Aorta (tissue), 5 donors: ENCODE results near the gene ALK. TPM values are rescaled to one million over a fixed set of nuclear protein-coding genes. Genes with fewer than 3 reads are reported as not detected.
A peak's percentile ranks its signal among the peaks of the same experiment; 100 is the strongest.

Experiments
- ATAC-seq: fragments of 200-7000 bp; cut with Tn5 transposase; one replicate; pipeline ENCODE4 v1.9.1; 2022; ENCODE audit warnings: moderate library complexity; ENCODE audit not compliant: low FRiP score
- DNase-seq, 2 donors: peaks; one replicate each; pipeline ENCODE4 v3.0.0-alpha.2; 2020
- H3K27ac ChIP-seq, 2 donors: one replicate each; pipeline ENCODE4 v1.5.1; 2013; ENCODE audit warnings: low read length in 2 of 2, mild to moderate bottlenecking in 2 of 2, moderate library complexity in 2 of 2, control low read depth in 1 of 2, inconsistent platforms in 1 of 2, low read depth in 1 of 2
- H3K27me3 ChIP-seq, 2 donors: one replicate each; pipeline ENCODE4 v1.6.1; 2013; ENCODE audit warnings: control low read depth in 1 of 2, low read length in 1 of 2, mild to moderate bottlenecking in 1 of 2, moderate library complexity in 1 of 2; ENCODE audit not compliant: insufficient read depth in 2 of 2, control insufficient read depth in 1 of 2
- H3K36me3 ChIP-seq, 2 donors: one replicate each; pipeline ENCODE4 v1.6.1; 2013; ENCODE audit warnings: control low read depth in 1 of 2, low read length in 1 of 2, mild to moderate bottlenecking in 1 of 2; ENCODE audit not compliant: insufficient read depth in 2 of 2, control insufficient read depth in 1 of 2
- H3K4me1 ChIP-seq, 2 donors: one replicate each; pipeline ENCODE4 v1.6.1; 2013; ENCODE audit warnings: low read length in 2 of 2, control low read depth in 1 of 2, mild to moderate bottlenecking in 1 of 2, moderate library complexity in 1 of 2; ENCODE audit not compliant: insufficient read depth in 2 of 2, control insufficient read depth in 1 of 2
- H3K4me3 ChIP-seq, 2 donors: one replicate each; pipeline ENCODE4 v1.5.1; 2013; ENCODE audit warnings: low read length in 2 of 2, control low read depth in 1 of 2, mild to moderate bottlenecking in 1 of 2
- H3K9me3 ChIP-seq: one replicate; pipeline ENCODE4 v1.6.1; 2013; ENCODE audit warnings: mild to moderate bottlenecking, low read length; ENCODE audit not compliant: control insufficient read depth
- WGBS, 2 donors: extraction: QIAGEN DNeasy Blood & Tissue Kit; methylation state at CpG; one replicate each; pipeline ENCODE4 v1.1.7; 2013; 5-methylcytosine and 5-hydroxymethylcytosine counted together
- intact Hi-C, 2 donors: fragments of 100-400 bp; cut with DNase I; formaldehyde crosslinking; loops; one replicate each; pipeline versions ENCODE4 v1.14.2 to v1.15.0; 2022
- polyA plus RNA-seq, 2 donors: library from polyadenylated mRNA; stranded (reverse); fragments of 200-250 nt; gene quantifications; one replicate each; pipeline ENCODE4 v1.2.3, GENCODE V29; 2013
- total RNA-seq, 2 donors: library from RNA; stranded (reverse); fragmentation: NEBNext Ultra II Directional; extraction: Animal tissue kit (Norgen Biotek cat#: 25700); gene quantifications; one replicate each; pipeline ENCODE4 v1.2.1, GENCODE V29; 2021
- donor health status: healthy with polysubstance abuse.
- donor health status: Bipolar disorder and iron deficiency.
- donor health status: DM: no; HTN: no; CAD: no.
- donor health status: DM: no; HTN: no; CAD: no.
- donor health status: DM: yes; HTN: yes; CAD: no.

Gene ALK
- total and polyA plus RNA-seq, 4 donors, result 0.13 to 0.30 TPM; not detected in 2

DNA sequence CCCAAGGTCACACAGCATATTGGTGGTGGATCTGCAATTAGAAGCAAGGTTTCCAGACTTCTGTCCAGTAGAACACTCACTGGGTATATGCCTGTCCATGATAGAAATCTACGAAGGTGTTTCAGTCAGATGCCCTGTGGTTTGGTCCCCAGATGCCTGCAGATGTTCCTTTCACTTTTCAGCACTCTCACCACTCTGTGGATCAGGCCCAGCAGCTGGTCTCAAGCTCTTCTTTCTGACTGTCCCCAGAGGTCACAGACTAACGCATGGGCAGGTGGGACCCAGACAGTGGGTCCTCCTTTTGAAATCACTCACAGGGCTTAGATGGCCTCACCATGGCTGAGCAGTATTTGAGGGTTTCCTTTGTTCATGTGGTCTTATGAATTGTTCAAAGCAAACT, 376.5 kb downstream of the ALK start:
- no peaks in the 10 kb centered on the region for H3K27me3 ChIP-seq
- intact Hi-C loops, result no loop called here
- no peak overlapping the region for H3K27ac ChIP-seq
- no peaks in the 10 kb centered on the region for H3K36me3 ChIP-seq
- ATAC-seq (no peak), DNase-seq (no peak)
- H3K4me3 ChIP-seq, result no peak overlapping the region
- WGBS, 2 donors, result 74 to 89% methylated on average over 2 of the region's 2 CpGs
- H3K9me3 ChIP-seq, result peaks cover 2% of the 10 kb centered on the region
- no peaks in the 10 kb centered on the region for H3K4me1 ChIP-seq

DNA sequence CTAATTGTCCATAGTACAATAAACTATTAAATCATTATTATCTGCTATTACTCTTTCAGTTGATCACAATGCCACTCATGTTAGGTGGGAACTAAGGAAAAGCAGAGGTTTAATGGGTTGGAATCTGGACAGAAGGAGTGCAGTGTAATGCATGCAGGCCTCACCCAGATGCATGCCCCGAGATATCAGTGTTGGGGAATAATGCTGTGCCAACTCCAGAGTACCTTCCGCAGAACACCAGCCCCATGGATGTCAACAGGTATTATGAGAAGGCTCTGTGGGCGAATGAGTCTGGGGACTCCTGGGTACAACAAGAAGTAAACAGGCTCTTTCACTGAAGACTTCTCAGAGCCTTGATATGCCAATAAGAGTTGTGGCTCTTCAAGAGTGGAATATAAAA, 377.4 kb downstream of the ALK start:
- ATAC-seq (no peak), DNase-seq (no peak)
- Histone ChIP-seq H3K36me3 (no peaks in the 10 kb centered on the region), H3K27ac (no peak overlapping the region), H3K4me1 (no peaks in the 10 kb centered on the region), H3K27me3 (no peaks in the 10 kb centered on the region), H3K4me3 (no peak overlapping the region), H3K9me3 (peaks cover 2% of the 10 kb centered on the region)
- 81 to 84% methylated on average over 3 of the region's 3 CpGs for WGBS, 2 donors
- intact Hi-C loops, result no loop called here

- Histone ChIP-seq H3K9me3 (peaks cover 6% of the 10 kb centered on the region), H3K4me1 (no peaks in the 10 kb centered on the region), H3K27ac (no peak overlapping the region), H3K36me3 (no peaks in the 10 kb centered on the region), H3K4me3 (no peak overlapping the region), H3K27me3 (no peaks in the 10 kb centered on the region)
- no peak for ATAC-seq
- intact Hi-C loops, result no loop called here
- WGBS, 2 donors, result 81 to 84% methylated on average over 1 of the region's 1 CpG
- no peak for DNase-seq
Measured at GRCh38 chr2:29535188-29535587, 386.2 kb downstream of the ALK start.

- WGBS, 2 donors, result 67 to 78% methylated on average over 1 of the region's 1 CpG
- Histone ChIP-seq H3K4me3 (no peak overlapping the region), H3K4me1 (no peaks in the 10 kb centered on the region), H3K9me3 (peaks cover 4% of the 10 kb centered on the region), H3K27me3 (no peaks in the 10 kb centered on the region), H3K27ac (no peak overlapping the region), H3K36me3 (no peaks in the 10 kb centered on the region)
- DNase-seq, result no peak
- intact Hi-C loops, result no loop called here
- ATAC-seq, result no peak
Measured at GRCh38 chr2:29532436-29532835, 388.9 kb downstream of the ALK start.

- H3K27me3 ChIP-seq, result no peaks in the 10 kb centered on the region
- intact Hi-C loops, result no loop called here
- H3K4me3 ChIP-seq, result no peak overlapping the region
- no peaks in the 10 kb centered on the region for H3K36me3 ChIP-seq
- ATAC-seq (no peak), DNase-seq (no peak)
- no peaks in the 10 kb centered on the region for H3K9me3 ChIP-seq
- WGBS, 2 donors, result 86 to 90% methylated on average over 4 of the region's 4 CpGs
- no peak overlapping the region for H3K27ac ChIP-seq
- no peaks in the 10 kb centered on the region for H3K4me1 ChIP-seq
Measured at GRCh38 chr2:29531626-29532025, 389.8 kb downstream of the ALK start.

- intact Hi-C loops, result no loop called here
- 57 to 73% methylated on average over 2 of the region's 2 CpGs for WGBS, 2 donors
- DNase-seq (no peak), ATAC-seq (no peak)
- Histone ChIP-seq H3K27ac (no peak overlapping the region), H3K27me3 (no peaks in the 10 kb centered on the region), H3K4me1 (no peaks in the 10 kb centered on the region), H3K36me3 (no peaks in the 10 kb centered on the region), H3K4me3 (no peak overlapping the region), H3K9me3 (no peaks in the 10 kb centered on the region)
Measured at GRCh38 chr2:29530281-29530680, 391.1 kb downstream of the ALK start.

- 9 to 12% methylated on average over 18 of the region's 18 CpGs for WGBS, 2 donors
- Histone ChIP-seq H3K27me3 (no peaks in the 10 kb centered on the region), H3K27ac (no peak overlapping the region), H3K4me3 (no peak overlapping the region), H3K4me1 (no peaks in the 10 kb centered on the region), H3K9me3 (no peaks in the 10 kb centered on the region), H3K36me3 (no peaks in the 10 kb centered on the region)
- intact Hi-C loops, result no loop called here
- DNase-seq (peak in 1 of 2 donors; percentile 48), ATAC-seq (no peak)
Measured at GRCh38 chr2:29528891-29529520, 392.4 kb downstream of the ALK start.

GRCh38 chr2:29528371-29528770, 393.0 kb downstream of the ALK start:
- Histone ChIP-seq H3K36me3 (no peaks in the 10 kb centered on the region), H3K27ac (no peak overlapping the region), H3K9me3 (no peaks in the 10 kb centered on the region), H3K27me3 (no peaks in the 10 kb centered on the region), H3K4me3 (no peak overlapping the region), H3K4me1 (no peaks in the 10 kb centered on the region)
- DNase-seq (no peak), ATAC-seq (no peak)
- intact Hi-C loops, result no loop called here
- WGBS, 2 donors, result 74 to 79% methylated on average over 4 of the region's 4 CpGs

DNA sequence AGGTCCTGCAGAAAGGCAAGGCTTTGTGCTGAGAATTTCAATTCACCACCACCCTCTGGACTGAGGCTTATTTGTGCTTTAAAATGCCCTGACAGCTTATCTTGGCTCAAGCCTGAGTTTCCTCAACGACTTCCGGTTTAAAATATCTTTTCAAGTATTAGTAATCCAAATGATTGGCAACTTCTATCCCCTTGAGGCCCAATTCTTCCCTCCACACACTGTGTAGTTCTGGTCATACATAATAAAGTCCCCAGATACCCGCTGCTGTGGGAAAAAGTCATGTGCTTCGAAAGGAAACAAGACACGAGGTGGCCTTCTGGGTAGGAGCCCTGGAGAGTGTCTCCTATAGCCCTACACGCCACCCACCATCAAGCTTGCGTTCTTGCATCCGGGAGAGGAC, 393.4 kb downstream of the ALK start:
- Histone ChIP-seq H3K27ac (no peak overlapping the region), H3K4me1 (no peaks in the 10 kb centered on the region), H3K36me3 (no peaks in the 10 kb centered on the region), H3K9me3 (no peaks in the 10 kb centered on the region), H3K27me3 (no peaks in the 10 kb centered on the region), H3K4me3 (no peak overlapping the region)
- DNase-seq (no peak), ATAC-seq (no peak)
- 21 to 22% methylated on average over 8 of the region's 8 CpGs for WGBS, 2 donors
- intact Hi-C loops, result no loop called here
